ENCODE data around the gene PCBP2.
"Not testable (repeated sequence)": the region's sequence is repeated elsewhere in the genome, so short reads cannot be mapped to it uniquely, and the experiment has no call there.

The PCBP2 gene

DNA sequence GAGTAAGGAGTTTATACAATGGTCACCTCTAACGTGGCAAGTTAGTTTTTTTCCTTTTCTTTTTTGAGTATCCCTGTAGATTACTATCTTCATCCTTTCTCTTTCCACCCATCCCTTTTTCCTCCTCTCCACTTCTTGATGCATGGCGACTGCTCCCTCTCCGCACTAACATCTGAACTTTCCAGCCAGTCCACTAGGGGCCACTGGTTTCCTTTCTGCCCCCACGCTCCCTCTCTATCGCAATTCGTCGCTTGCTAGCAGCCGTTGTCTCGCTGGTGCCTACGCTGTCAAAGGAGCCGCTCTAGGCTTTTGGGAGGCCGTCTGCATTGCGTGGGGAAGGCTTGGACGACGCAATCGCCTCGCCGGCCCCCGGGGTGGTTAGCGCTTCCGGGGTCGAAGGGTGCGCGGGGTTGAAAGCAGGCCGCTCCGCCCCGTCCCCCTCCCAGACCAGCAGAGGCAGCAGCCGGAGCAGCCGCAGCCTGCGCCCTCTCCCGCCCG is at the start of gene PCBP2:
TSS of gene PCBP2 (plus strand) at position 442 of the 498 bp plus-strand sequence. CDS start 2,699 bp downstream, outside the sequence.
- in situ Hi-C loops (cut with MboI; ENCODE audit: low pct_unique_long_range_greater_than_20kb, low sequenced_read_pairs): no loop called here
- DNase-seq: peak; percentile 99

- in situ Hi-C loops (cut with MboI; ENCODE audit: low pct_unique_long_range_greater_than_20kb, low sequenced_read_pairs); DNase-seq: not testable (repeated sequence)
Observed at GRCh38 chr12:53402351-53402750, 49.6 kb upstream of the PCBP2 start.

GRCh38 chr12:53402871-53403270 is 49.0 kb upstream of the PCBP2 start:
- no peak for DNase-seq
- in situ Hi-C loops (cut with MboI; ENCODE audit: low pct_unique_long_range_greater_than_20kb, low sequenced_read_pairs): no loop called here

GRCh38 chr12:53410951-53411350 is 41.0 kb upstream of the PCBP2 start:
- in situ Hi-C loops (cut with MboI; ENCODE audit: low pct_unique_long_range_greater_than_20kb, low sequenced_read_pairs): no loop called here

DNA sequence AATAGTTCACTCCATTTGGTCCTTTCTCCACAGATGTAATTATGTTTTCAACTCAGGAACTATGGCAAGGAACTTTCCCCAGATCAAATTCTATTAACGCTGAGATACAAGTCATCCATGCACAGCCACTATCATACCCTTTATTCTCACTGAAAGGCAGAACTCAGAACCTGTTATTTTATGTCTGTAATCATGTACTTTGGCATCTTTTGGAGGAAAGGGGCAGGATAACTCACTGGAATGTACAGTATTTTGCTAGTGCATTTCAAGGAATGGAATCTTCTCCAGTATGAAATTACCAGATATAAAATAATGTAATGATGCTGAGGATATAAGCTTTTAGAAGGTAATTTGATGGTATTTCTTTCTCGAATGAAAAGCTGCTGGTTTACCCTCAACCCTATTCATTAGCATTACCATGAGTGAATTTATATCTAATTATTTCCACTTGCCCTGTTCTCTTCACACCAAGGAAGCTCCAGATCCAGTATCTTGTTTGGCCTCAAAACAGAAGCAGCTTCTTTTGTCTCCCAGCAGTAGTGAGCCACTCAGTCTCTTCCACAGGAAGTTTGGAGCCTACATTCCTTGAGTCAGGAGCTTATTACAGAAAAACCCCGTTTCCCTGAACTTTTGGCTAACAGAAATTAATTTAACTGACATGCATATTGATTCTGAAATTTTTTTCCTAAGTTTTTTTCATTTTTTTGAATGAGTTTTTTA is 38.3 kb upstream of the PCBP2 start:
- in situ Hi-C loops (cut with MboI; ENCODE audit: low pct_unique_long_range_greater_than_20kb, low sequenced_read_pairs): no loop called here
- no peak for DNase-seq

More at GRCh38 chr12:53410951-53411350, 41.0 kb upstream of the PCBP2 start:
- no peak for DNase-seq

DNA sequence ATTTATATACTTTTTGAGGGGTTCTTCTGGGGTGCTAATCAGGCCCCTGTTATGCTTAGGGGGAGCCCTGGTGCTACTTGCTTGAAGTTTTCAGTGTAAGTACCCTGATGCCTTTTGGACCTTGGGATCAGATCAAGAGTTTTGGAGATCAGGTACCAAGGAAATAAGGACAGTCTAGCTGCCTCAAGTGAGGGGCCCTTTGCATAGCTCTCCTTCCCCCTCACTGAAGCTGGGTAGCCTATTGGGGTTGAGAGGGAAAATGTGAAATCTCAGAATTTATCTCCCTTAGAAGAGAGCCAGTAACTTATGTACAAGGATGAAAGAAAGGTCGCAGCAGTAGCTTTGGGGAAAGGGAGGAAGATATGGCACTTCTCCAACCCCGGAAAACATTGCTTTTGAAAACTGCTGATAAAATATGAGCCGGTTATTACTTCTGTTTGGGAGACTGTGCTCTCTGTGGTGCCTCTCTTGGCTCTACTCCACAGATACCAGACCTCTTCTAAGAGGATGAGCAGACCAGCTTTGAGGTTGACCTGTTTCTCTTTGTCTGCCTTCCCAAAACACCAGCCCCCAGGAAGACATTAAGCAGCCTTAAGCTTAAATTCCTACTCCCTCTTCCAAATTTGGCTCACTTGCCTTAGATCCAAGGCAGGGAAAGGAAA is 37.0 kb upstream of the PCBP2 start:
- in situ Hi-C loops (cut with MboI; ENCODE audit: low pct_unique_long_range_greater_than_20kb, low sequenced_read_pairs): no loop called here
- no peak for DNase-seq

- in situ Hi-C loops (cut with MboI; ENCODE audit: low pct_unique_long_range_greater_than_20kb, low sequenced_read_pairs); DNase-seq: not testable (repeated sequence)
Observed at GRCh38 chr12:53415752-53416389, 36.0 kb upstream of the PCBP2 start.

DNA sequence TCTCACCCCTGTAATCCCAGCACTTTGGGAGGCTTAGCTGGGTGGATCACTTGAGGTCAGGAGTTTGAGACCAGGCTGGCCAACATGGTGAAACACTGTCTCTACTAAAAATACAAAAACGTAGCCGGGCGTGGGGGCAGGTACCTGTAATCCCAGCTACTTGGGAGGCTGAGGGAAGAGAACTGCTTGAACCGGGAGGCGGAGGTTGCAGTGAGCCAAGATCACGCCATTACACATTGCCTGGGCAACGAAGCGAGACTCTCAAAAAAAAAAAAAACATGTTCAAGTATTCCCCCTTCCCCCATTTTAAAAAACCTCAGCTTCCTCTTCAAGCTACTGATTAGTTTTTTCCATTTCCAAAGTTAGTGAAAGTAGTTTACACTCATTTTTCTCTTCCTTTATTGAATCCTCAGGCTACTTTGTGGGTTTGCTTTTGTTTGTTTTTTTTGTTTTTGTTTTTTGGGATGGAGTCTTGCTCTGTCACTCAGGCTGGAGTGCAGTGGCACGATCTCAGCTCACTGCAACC is 34.5 kb upstream of the PCBP2 start:
- in situ Hi-C loops (cut with MboI; ENCODE audit: low pct_unique_long_range_greater_than_20kb, low sequenced_read_pairs): not testable (repeated sequence)
- peak; percentile 92 for DNase-seq

DNA sequence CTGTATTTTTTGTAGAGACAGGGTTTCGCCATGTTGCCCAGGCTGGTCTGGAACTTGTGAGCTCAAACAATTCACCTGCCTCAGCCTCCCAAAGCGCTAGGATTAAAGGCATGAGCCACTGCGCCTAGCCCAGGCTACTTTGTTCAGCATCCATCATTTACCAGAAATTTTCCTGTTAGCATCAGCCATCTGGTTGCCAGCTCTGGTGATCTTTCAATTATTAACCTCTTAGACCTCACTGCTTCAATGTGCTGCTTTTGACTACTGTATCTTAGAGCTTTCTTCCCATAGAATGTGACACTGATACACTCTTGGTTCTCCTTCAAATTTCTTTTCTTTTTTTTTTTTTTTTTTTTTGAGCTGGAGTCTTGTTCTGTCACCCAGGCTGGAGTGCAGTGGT is 33.7 kb upstream of the PCBP2 start:
- DNase-seq: no peak
- in situ Hi-C loops (cut with MboI; ENCODE audit: low pct_unique_long_range_greater_than_20kb, low sequenced_read_pairs): no loop called here

GRCh38 chr12:53419756-53420155 is 32.1 kb upstream of the PCBP2 start:
- in situ Hi-C loops (cut with MboI; ENCODE audit: low pct_unique_long_range_greater_than_20kb, low sequenced_read_pairs): no loop called here
- no peak for DNase-seq

DNA sequence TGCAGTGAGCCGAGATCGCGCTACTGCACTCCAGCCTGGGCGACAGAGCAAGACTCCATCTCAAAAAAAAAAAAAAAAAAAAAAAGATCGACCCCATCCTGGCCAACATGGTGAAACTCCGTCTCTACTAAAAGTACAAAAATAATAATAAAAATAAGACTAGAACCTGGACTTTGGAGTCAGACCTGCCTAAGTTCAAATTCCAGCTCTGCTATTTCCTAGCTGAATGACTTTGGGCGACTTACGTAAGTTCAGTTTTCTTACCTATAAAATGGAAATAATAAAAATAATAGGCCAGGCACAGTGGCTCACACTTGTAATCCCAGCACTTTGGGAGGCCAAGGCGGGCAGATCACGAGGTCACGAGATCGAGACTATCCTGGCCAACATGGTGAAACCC is 29.7 kb upstream of the PCBP2 start:
- DNase-seq; in situ Hi-C loops (cut with MboI; ENCODE audit: low pct_unique_long_range_greater_than_20kb, low sequenced_read_pairs): not testable (repeated sequence)

GRCh38 chr12:53423597-53423996 is 28.3 kb upstream of the PCBP2 start, which contains the start of gene AMHR2:
Gene AMHR2, plus strand, starts transcription at chr12:53423855. Its CDS starts 80 bp downstream, at chr12:53423935.
- no peak for DNase-seq
- in situ Hi-C loops (cut with MboI; ENCODE audit: low pct_unique_long_range_greater_than_20kb, low sequenced_read_pairs): no loop called here

DNA sequence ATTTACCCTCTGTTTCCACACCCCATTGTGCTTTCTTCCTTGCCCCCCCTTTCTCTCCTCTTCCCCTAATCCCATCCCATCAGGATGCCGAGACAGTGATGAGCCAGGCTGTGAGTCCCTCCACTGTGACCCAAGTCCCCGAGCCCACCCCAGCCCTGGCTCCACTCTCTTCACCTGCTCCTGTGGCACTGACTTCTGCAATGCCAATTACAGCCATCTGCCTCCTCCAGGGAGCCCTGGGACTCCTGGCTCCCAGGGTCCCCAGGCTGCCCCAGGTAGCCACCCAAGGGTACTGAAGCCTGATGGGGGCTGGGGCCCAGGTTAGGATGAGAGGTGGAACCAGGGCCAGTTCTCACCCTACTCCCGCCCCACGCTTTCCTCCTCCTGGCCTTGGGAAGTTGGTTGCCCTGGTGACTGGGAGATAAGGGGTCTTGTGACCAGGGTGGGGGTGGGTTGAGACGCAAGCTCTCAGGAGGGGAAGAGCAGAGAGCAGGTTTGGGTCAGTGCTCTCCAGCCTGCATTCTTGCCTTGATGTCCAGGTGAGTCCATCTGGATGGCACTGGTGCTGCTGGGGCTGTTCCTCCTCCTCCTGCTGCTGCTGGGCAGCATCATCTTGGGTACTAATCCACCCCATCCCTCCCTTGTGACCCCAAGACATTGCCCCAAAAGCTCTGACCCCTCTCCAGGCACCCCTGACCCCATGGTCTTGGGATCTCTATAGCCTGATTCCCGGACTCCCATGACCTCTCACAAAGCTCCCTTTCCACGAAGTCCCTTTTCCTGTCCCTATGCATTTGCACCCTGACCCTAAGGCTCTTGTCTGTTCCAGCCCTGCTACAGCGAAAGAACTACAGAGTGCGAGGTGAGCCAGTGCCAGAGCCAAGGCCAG is 27.0 kb upstream of the PCBP2 start:
- in situ Hi-C loops (cut with MboI; ENCODE audit: low pct_unique_long_range_greater_than_20kb, low sequenced_read_pairs): no loop called here
- no peak for DNase-seq

GRCh38 chr12:53425515-53426150 is 26.3 kb upstream of the PCBP2 start:
- in situ Hi-C loops (cut with MboI; ENCODE audit: low pct_unique_long_range_greater_than_20kb, low sequenced_read_pairs): no loop called here
- DNase-seq: no peak

- DNase-seq: no peak
- in situ Hi-C loops (cut with MboI; ENCODE audit: low pct_unique_long_range_greater_than_20kb, low sequenced_read_pairs): no loop called here
Observed at GRCh38 chr12:53427905-53428594, 23.9 kb upstream of the PCBP2 start.

DNA sequence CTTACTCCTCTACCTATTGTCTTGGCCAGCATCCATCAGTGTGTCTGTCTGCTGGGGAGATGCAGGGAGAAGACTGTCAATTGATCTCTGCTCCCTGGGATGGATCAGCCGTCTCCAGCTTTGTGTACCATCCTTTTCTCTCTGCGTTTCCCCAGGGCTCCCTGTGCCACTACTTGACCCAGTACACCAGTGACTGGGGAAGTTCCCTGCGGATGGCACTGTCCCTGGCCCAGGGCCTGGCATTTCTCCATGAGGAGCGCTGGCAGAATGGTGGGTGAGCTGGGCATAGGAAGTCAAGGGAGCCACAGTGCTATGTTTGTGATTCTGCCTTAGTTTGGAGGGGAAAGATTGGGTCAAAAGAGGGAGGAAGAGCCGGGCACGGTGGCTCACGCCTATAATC is 23.2 kb upstream of the PCBP2 start:
- DNase-seq: no peak
- in situ Hi-C loops (cut with MboI; ENCODE audit: low pct_unique_long_range_greater_than_20kb, low sequenced_read_pairs): no loop called here

- no peak for DNase-seq
- in situ Hi-C loops (cut with MboI; ENCODE audit: low pct_unique_long_range_greater_than_20kb, low sequenced_read_pairs): no loop called here
Observed at GRCh38 chr12:53430116-53430515, 21.8 kb upstream of the PCBP2 start.

GRCh38 chr12:53431187-53431586 is 20.7 kb upstream of the PCBP2 start:
- no peak for DNase-seq
- in situ Hi-C loops (cut with MboI; ENCODE audit: low pct_unique_long_range_greater_than_20kb, low sequenced_read_pairs): no loop called here
